Neural cell (in vitro differentiated cells): ENCODE results near the gene STEAP2. TPM values are rescaled to one million over a fixed set of nuclear protein-coding genes. Genes with fewer than 3 reads are reported as not detected.

Experiments
- H2AFZ ChIP-seq: fragments of 200-600, 300-800 bp; sonication (generic), shearing (Covaris generic); 2 replicates; pipeline ENCODE4 v1.6.0; 2014; ENCODE audit warnings: low read depth, mild to moderate bottlenecking, antibody characterized with exemption, low read length, moderate library complexity
- H3F3A ChIP-seq: fragments of 200-600 bp; shearing (Covaris generic); 2 replicates; pipeline ENCODE4 v1.6.1; 2016; ENCODE audit warnings: mild to moderate bottlenecking, moderate library complexity, mixed read lengths, antibody characterized with exemption, low read length; ENCODE audit not compliant: insufficient read depth, poor library complexity, severe bottlenecking
- H3K27ac ChIP-seq: fragments of 200-600, 300-800 bp; sonication (generic), shearing (Covaris generic); 2 replicates; pipeline ENCODE4 v1.5.1; 2014; ENCODE audit warnings: mild to moderate bottlenecking, low read length, moderate library complexity
- H3K27me3 ChIP-seq: fragments of 300-800, 200-600 bp; sonication (generic), shearing (Covaris generic); 2 replicates; pipeline ENCODE4 v1.6.0; 2014; ENCODE audit warnings: mild to moderate bottlenecking, low read depth, low read length, moderate library complexity; ENCODE audit not compliant: insufficient read depth
- H3K36me3 ChIP-seq: fragments of 300-800, 200-600 bp; sonication (generic), shearing (Covaris generic); 2 replicates; pipeline ENCODE4 v1.5.1; 2014; ENCODE audit warnings: mild to moderate bottlenecking, antibody characterized with exemption, low read length, moderate library complexity; ENCODE audit not compliant: insufficient read depth
- H3K4me2 ChIP-seq: fragments of 300-800, 200-600 bp; sonication (generic), shearing (Covaris generic); 2 replicates; pipeline ENCODE4 v1.6.0; 2014; ENCODE audit warnings: mild to moderate bottlenecking, low read length
- H3K4me3 ChIP-seq: fragments of 300-800, 200-600 bp; sonication (generic), shearing (Covaris generic); 2 replicates; pipeline ENCODE4 v1.5.1; 2014; ENCODE audit warnings: mild to moderate bottlenecking, low read length, moderate library complexity
- H3K79me2 ChIP-seq: fragments of 200-600 bp; shearing (Covaris generic); replicated peaks from 2 replicates; pipeline ENCODE4 v1.6.0; 2014; ENCODE audit warnings: mild to moderate bottlenecking, low read length, moderate library complexity; ENCODE audit not compliant: insufficient read depth
- H3K9ac ChIP-seq: fragments of 300-800, 200-600 bp; sonication (generic), shearing (Covaris generic); 2 replicates; pipeline ENCODE4 v1.6.1; 2016; ENCODE audit warnings: mild to moderate bottlenecking, low read length, mixed read lengths
- H3K9me2 ChIP-seq: fragments of 200-600 bp; shearing (Covaris generic); 2 replicates; pipeline ENCODE4 v1.6.1; 2016; ENCODE audit warnings: mild to moderate bottlenecking, low read length, mixed read lengths; ENCODE audit not compliant: insufficient read depth
- H3K9me3 ChIP-seq: fragments of 200-600, 300-800 bp; sonication (generic), shearing (Covaris generic); 2 replicates; pipeline ENCODE4 v1.6.1; 2016; ENCODE audit warnings: mild to moderate bottlenecking, mixed run types, low read length, moderate library complexity, mixed read lengths
- H4K20me1 ChIP-seq: fragments of 200-600 bp; shearing (Covaris generic); 2 replicates; pipeline ENCODE4 v1.6.1; 2016; ENCODE audit warnings: mild to moderate bottlenecking, mixed run types; ENCODE audit not compliant: insufficient read depth
- CTCF ChIP-seq: fragments of 450-650 bp; IDR thresholded peaks from 2 replicates; pipeline ENCODE4 v1.5.1; 2014; ENCODE audit warnings: antibody characterized with exemption, mild to moderate bottlenecking, moderate library complexity; ENCODE audit not compliant: poor library complexity, severe bottlenecking
- EP300 ChIP-seq: fragments of 450-650 bp; conservative IDR thresholded peaks from 2 replicates; pipeline ENCODE4 v1.6.1; 2014; ENCODE audit warnings: antibody characterized with exemption, mild to moderate bottlenecking, moderate library complexity; ENCODE audit not compliant: poor library complexity, severe bottlenecking
- EZH2 ChIP-seq: fragments of 200-600, 300-800 bp; shearing (Covaris generic), sonication (generic); IDR thresholded peaks from 2 replicates; pipeline ENCODE4 v1.6.1; 2014; ENCODE audit warnings: antibody characterized with exemption, low read length, borderline replicate concordance, mild to moderate bottlenecking; ENCODE audit not compliant: insufficient read depth, poor library complexity, severe bottlenecking
- MXI1 ChIP-seq: fragments of 450-650 bp; conservative IDR thresholded peaks from 2 replicates; pipeline ENCODE4 v1.6.1; 2014; ENCODE audit warnings: antibody characterized with exemption, mild to moderate bottlenecking; ENCODE audit not compliant: poor library complexity, severe bottlenecking
- POLR2AphosphoS5 ChIP-seq: IDR thresholded peaks from 2 replicates; pipeline ENCODE4 v1.6.1; 2012
- RAD21 ChIP-seq: fragments of 450-650 bp; conservative IDR thresholded peaks from 2 replicates; pipeline ENCODE4 v1.6.1; 2014; ENCODE audit warnings: antibody characterized with exemption, mild to moderate bottlenecking, moderate library complexity
- REST ChIP-seq: IDR thresholded peaks from 2 replicates; pipeline ENCODE4 v1.6.1; 2012; ENCODE audit warnings: borderline replicate concordance
- SMC3 ChIP-seq: fragments of 450-650 bp; conservative IDR thresholded peaks from 2 replicates; pipeline ENCODE4 v1.6.1; 2014; ENCODE audit warnings: antibody characterized with exemption, mild to moderate bottlenecking, moderate library complexity; ENCODE audit not compliant: poor library complexity
- TAF1 ChIP-seq: IDR thresholded peaks from 2 replicates; pipeline ENCODE4 v1.6.1; 2012; ENCODE audit warnings: low read depth
- polyA plus RNA-seq: library from polyadenylated mRNA; depleted of rRNA; stranded (reverse); fragments of >200 nt; gene quantifications from 2 replicates; pipeline ENCODE4 v1.2.3, GENCODE V29; 2014

Gene STEAP2
- polyA plus RNA-seq, 1 donor from 2014 or later, result 5.9 TPM

DNA sequence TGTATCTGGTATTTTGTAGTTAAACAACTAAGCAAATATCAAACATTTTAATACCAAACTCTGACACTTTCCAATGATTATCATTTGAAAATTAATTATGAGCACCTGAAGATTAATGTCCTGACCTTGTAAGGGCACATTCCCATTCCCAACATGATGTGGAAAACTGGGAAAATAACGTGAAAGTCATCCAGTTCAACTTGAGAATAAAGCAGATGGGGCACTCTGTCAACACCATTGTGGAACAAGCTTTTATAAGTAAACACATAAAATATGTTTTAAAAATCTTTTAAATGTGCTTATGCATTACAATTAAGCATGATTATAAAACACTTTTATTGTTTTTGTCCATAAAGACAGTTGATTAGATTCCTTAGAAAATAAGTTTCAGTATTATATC lies 14.1 kb downstream of the STEAP2 start:
- no peak overlapping the region for H3K27ac ChIP-seq

DNA sequence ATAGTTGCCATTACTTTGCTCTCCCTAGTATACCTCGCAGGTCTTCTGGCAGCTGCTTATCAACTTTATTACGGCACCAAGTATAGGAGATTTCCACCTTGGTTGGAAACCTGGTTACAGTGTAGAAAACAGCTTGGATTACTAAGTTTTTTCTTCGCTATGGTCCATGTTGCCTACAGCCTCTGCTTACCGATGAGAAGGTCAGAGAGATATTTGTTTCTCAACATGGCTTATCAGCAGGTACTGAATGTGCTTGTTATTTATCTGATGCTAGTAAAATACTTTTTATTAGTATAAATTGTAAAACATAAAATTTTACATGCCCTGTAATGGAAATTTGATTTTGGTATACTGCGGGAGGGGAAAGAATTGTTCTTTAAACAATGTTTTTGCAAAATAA lies 15.7 kb downstream of the STEAP2 start:
- Histone ChIP-seq H3K9ac (no peak overlapping the region), H3K4me2 (no peak overlapping the region), H4K20me1 (no peaks in the 10 kb centered on the region), H2AFZ (no peak overlapping the region), H3K9me2 (no peaks in the 10 kb centered on the region), H3K27ac (no peak overlapping the region), H3K79me2 (no peaks in the 10 kb centered on the region), H3K36me3 (no peaks in the 10 kb centered on the region), H3K4me3 (no peak overlapping the region), H3F3A (no peaks in the 10 kb centered on the region), H3K9me3 (no peaks in the 10 kb centered on the region), H3K27me3 (no peaks in the 10 kb centered on the region)
- TF ChIP-seq TAF1, result no peak
- TF ChIP-seq POLR2AphosphoS5, result no peak
- no peak for TF ChIP-seq RAD21
- no peak for TF ChIP-seq EZH2
- no peak for TF ChIP-seq EP300
- TF ChIP-seq MXI1, result no peak
- no peak for TF ChIP-seq REST
- no peak for TF ChIP-seq SMC3

More for the DNA sequence above, 14.1 kb downstream of the STEAP2 start:
- Histone ChIP-seq H3K9me2 (no peaks in the 10 kb centered on the region), H2AFZ (no peak overlapping the region), H3K4me2 (no peak overlapping the region), H3F3A (no peaks in the 10 kb centered on the region), H3K27me3 (no peaks in the 10 kb centered on the region), H3K9me3 (no peaks in the 10 kb centered on the region), H3K9ac (no peak overlapping the region), H4K20me1 (no peaks in the 10 kb centered on the region), H3K36me3 (no peaks in the 10 kb centered on the region), H3K4me3 (no peak overlapping the region), H3K79me2 (no peaks in the 10 kb centered on the region)
- no peak for TF ChIP-seq REST
- no peak for TF ChIP-seq POLR2AphosphoS5
- no peak for TF ChIP-seq MXI1
- no peak for TF ChIP-seq TAF1
- TF ChIP-seq SMC3, result no peak
- TF ChIP-seq EZH2, result no peak
- TF ChIP-seq RAD21, result no peak
- no peak for TF ChIP-seq EP300
- TF ChIP-seq CTCF, result no peak
